IPS-20b (cell line): ENCODE data around the gene KLRD1.
"Not testable (repeated sequence)": the region's sequence is repeated elsewhere in the genome, so short reads cannot be mapped to it uniquely, and the experiment has no call there.

Experiments
- H3K27ac ChIP-seq: one replicate; pipeline ENCODE4 v1.5.1; 2013; ENCODE audit warnings: low read length
- H3K27me3 ChIP-seq: 2 replicates; pipeline ENCODE4 v1.6.1; 2013; ENCODE audit warnings: mild to moderate bottlenecking, low read length, inconsistent platforms; ENCODE audit not compliant: insufficient read depth
- H3K36me3 ChIP-seq: 2 replicates; pipeline ENCODE4 v1.6.1; 2013; ENCODE audit warnings: low read depth, mild to moderate bottlenecking, inconsistent platforms, low read length, moderate library complexity; ENCODE audit not compliant: insufficient read depth
- H3K4me1 ChIP-seq: 2 replicates; pipeline ENCODE4 v1.6.1; 2013; ENCODE audit warnings: mild to moderate bottlenecking, control low read depth, inconsistent platforms, low read length, moderate library complexity; ENCODE audit not compliant: insufficient read depth
- H3K4me3 ChIP-seq: 2 replicates; pipeline ENCODE4 v1.5.1; 2013; ENCODE audit warnings: mild to moderate bottlenecking, low read length, inconsistent platforms
- H3K9ac ChIP-seq: 2 replicates; pipeline ENCODE4 v1.6.1; 2013; ENCODE audit warnings: low read depth, mild to moderate bottlenecking, inconsistent platforms, low read length, moderate library complexity
- H3K9me3 ChIP-seq: 2 replicates; pipeline ENCODE4 v1.6.1; 2013; ENCODE audit warnings: mild to moderate bottlenecking, low read depth, low read length, inconsistent platforms; ENCODE audit not compliant: insufficient read depth

The KLRD1 gene

DNA sequence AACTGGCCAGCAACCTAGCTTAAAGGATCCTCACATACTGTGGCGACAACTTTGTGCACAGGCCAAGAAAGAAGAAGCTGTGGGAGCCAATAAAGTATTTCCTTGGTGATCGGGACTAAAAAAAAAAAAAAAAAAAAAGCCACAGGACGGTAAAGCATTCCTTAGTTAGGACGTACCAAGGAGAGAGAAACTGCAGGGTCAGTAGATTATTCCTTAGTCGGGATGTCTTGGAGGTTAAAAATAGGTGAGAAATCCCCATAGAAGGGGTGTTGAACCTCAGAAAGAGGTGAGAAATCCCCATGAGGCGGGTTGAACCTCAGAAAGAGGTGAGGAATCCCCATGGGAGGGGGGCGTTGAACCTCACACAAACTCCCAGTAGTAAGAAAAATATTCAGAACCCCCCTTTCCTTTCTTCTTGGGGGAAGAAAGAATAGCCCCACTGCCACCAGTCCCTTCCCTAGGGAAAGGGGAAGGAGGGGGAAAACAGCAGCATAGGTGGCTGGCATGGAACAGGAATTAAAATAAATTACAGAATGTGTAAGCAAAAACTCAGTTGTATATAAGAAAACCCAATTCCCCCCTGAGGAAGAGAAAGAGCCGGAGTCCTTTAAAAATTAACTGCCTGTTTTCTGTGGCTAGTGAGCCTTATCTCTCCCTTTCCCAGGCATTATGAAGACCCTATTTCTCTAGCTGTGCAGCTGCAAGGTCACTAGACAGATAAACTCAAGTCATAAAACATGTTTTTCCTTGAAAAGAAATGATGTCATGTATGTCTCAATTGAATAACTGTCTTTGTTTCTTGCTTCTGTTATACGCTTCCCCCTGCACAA, 55.4 kb downstream of the KLRD1 start:
- H3K4me3 ChIP-seq, result no peak overlapping the region
- H3K9ac ChIP-seq, result peak overlapping the region; percentile 38; the same call in 1 of the 2 replicates
- H3K9me3 ChIP-seq, result peaks cover 2% of the 10 kb centered on the region; the same call in 1 of the 2 replicates
- no peaks in the 10 kb centered on the region for H3K27me3 ChIP-seq
- H3K27ac ChIP-seq, result no peak overlapping the region
- peaks cover 44% of the 10 kb centered on the region for H3K4me1 ChIP-seq
- no peaks in the 10 kb centered on the region for H3K36me3 ChIP-seq

DNA sequence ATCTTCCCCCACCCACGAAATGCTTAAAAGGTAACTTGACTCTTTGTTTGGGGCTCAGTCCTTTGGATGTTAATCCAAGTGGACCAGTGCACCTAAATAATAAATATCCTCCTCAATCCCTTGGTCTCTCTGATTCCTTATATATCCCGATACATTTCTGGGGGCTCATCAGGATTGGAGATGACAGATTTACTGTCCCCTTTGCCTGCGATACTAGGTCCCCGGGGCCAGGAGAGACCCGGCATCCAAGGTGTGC, 55.9 kb downstream of the KLRD1 start:
- peaks cover 44% of the 10 kb centered on the region for H3K4me1 ChIP-seq
- peaks cover 6% of the 10 kb centered on the region; the same call in 1 of the 2 replicates for H3K9me3 ChIP-seq
- H3K27ac ChIP-seq, result no peak overlapping the region
- H3K36me3 ChIP-seq, result no peaks in the 10 kb centered on the region
- H3K9ac ChIP-seq, result peak overlapping the region; percentile 38; the same call in 1 of the 2 replicates
- H3K4me3 ChIP-seq, result no peak overlapping the region; the same call in 1 of the 2 replicates
- no peaks in the 10 kb centered on the region for H3K27me3 ChIP-seq

DNA sequence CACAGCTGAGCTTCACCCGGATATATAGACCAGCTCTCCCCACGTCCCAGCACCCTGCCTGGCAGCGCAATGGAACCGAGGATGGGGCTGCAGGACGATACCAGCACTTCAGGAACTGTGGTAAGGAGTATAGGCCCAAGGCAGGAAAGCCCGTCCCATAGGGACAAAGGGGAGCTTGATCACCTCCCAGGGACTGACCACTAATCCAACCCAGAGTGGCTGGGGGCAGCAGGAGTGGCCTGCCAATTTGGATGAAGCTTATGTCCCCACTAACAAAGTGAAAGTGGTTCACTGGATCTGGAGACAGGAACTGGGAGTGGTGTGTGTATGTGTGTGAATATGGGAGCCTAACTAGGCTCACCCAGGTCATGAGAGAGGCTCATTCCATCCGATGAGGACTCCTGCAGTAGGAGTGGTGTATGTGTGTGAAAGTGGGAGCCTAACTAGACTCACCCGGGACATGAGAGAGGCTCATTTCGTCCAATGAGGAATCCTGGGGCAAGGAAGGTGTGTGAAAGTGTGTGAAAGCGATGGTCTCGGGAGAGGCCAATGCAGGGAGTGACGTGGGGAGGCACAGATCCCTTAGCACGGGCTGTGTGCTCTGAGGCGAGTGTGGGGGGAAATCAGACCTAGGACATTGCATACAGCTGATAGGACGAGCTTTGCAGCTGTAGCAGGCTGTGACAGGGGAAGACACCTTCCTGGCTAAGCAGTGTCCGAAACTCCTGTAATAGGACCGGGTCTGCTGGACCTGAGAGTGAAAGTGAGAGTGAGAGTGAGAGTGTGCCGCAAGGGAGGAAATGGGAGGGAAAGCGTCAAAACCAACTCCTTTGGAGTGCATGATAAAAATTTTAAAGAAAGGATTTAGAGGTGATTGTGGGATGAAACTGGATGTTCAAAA, 56.5 kb downstream of the KLRD1 start:
- Histone ChIP-seq H3K27ac (no peak overlapping the region), H3K9me3 (peaks cover 6% of the 10 kb centered on the region; the same call in 1 of the 2 replicates), H3K27me3 (no peaks in the 10 kb centered on the region), H3K4me3 (peak overlapping the region; percentile 67), H3K9ac (peak overlapping the region; percentile 38; the same call in 1 of the 2 replicates), H3K36me3 (no peaks in the 10 kb centered on the region), H3K4me1 (peaks cover 44% of the 10 kb centered on the region)

DNA sequence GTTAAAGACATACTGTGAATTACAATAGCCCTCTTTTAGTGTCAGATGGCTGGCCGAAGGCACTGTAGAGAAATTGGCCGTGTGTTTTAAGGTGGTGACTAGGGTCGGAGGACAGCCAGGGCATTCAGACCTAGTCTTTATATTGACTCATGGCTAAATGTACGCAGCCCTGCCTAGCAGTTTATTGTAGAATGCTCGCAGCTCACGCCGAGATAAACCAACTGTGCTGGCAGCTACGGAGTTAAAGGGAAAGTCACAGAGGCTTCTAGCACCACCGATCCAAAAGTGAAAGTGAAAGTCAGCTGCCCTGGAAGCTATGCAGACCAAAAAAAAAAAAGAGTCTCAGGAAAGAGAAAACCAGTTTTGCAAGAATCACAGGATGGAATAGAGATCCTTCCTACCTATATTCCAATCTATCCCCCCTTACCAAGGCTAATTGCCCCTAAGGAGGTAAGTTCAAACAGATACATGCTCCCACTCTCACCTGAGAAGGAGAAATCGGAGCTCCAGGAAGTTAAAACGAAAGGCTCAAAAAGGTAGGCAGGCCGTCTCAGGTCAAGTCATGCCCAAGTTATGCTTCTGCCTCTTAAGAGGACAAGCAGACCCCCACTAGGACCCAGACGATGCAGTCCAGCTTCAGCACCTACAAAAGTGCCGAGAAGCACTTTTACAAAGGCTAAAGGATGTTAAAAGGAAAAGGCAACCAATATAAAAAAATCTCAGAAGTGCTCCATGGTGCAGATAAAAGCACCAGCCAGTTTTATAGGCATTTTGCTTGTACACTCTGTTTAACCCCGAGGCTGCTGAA, 57.3 kb downstream of the KLRD1 start:
- Histone ChIP-seq H3K9ac (peak overlapping the region; percentile 38; the same call in 1 of the 2 replicates), H3K4me3 (peak overlapping the region; percentile 67), H3K9me3 (peaks cover 6% of the 10 kb centered on the region; the same call in 1 of the 2 replicates), H3K27ac (no peak overlapping the region), H3K36me3 (no peaks in the 10 kb centered on the region), H3K4me1 (peaks cover 44% of the 10 kb centered on the region), H3K27me3 (no peaks in the 10 kb centered on the region)

DNA sequence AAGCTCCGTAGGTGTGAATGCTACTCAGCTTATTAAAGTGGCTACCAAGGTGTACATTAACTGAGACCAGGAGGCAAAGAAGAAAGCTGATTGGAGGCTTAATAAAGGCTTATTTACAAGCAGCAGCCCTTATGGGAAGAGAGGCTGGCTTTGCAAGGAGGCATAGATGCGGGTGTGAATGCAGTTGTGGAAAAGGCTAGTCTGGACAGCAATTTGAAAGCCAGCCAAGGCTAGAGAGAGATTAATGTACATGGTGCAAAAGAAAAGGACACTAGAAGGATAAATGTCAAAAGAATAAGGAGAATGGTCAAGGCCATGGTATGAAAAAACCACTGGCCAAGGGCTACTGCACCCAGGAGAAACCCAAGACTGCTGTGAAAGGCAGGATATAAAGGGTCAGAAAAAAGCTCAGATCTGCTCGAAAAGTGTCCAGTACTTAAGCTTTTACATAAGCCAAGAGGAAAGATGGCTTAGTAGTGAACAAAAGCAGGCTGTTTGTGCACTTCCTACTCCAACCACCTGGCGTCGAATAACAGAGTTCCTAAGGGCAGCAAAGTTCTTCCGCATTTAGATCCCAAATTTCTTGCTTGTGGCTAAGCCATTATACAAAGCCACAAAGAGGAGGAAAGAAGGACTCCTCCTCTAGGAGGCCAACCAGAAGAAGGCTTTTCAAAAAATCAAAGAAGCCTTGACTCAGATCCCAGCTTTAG, 58.2 kb downstream of the KLRD1 start:
- Histone ChIP-seq H3K27ac (no peak overlapping the region), H3K36me3 (no peaks in the 10 kb centered on the region), H3K27me3 (no peaks in the 10 kb centered on the region), H3K9me3 (peaks cover 6% of the 10 kb centered on the region; the same call in 1 of the 2 replicates), H3K4me3 (peak overlapping the region; percentile 67; the same call in 1 of the 2 replicates), H3K9ac (no peak overlapping the region; the same call in 1 of the 2 replicates), H3K4me1 (peaks cover 41% of the 10 kb centered on the region)

DNA sequence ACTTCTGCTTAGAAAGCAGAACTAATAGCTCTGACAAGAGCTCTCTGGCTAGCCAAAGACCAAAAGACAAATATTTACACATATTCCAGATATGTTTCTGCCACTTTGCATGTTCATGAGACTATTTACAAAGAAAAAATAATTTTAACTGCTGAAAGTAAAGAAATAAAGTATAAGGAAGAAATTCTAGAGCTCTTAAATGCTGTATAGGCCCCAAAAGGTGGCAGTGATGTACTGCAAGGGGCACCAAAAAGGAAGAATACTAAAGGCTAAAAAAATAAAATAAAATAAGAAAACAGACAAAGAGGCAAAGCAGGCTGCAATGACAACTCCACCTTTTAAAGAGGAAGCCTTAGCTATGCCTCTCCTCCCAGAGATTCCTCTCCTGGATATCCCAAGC, 59.2 kb downstream of the KLRD1 start:
- H3K27ac ChIP-seq, result no peak overlapping the region
- H3K9ac ChIP-seq, result no peak overlapping the region
- peaks cover 6% of the 10 kb centered on the region; the same call in 1 of the 2 replicates for H3K9me3 ChIP-seq
- H3K4me1 ChIP-seq, result peaks cover 32% of the 10 kb centered on the region
- no peak overlapping the region for H3K4me3 ChIP-seq
- H3K27me3 ChIP-seq, result no peaks in the 10 kb centered on the region
- no peaks in the 10 kb centered on the region for H3K36me3 ChIP-seq

DNA sequence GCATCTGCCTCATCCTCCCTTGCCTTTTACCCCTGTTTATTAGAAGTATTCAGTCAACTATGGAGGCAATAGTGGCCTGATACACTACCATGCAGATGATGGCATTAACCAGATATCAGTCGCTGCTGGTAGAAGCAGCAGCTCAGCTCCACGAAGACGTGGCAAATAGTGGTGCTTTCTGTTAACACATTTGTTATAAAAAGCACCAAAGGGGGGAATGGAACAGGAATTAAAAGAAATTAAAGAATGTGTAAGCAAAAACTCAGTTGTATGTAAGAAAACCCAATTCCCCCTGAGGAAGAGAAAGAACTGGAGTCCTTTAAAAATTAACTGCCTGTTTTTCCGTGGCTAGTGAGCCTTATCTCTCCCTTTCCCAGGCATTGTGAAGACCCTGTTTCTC, 60.0 kb downstream of the KLRD1 start:
- H3K27ac ChIP-seq, H3K27me3 ChIP-seq, H3K4me3 ChIP-seq, H3K9me3 ChIP-seq, H3K36me3 ChIP-seq, H3K9ac ChIP-seq: not testable (repeated sequence)
- peaks cover 25% of the 10 kb centered on the region for H3K4me1 ChIP-seq

DNA sequence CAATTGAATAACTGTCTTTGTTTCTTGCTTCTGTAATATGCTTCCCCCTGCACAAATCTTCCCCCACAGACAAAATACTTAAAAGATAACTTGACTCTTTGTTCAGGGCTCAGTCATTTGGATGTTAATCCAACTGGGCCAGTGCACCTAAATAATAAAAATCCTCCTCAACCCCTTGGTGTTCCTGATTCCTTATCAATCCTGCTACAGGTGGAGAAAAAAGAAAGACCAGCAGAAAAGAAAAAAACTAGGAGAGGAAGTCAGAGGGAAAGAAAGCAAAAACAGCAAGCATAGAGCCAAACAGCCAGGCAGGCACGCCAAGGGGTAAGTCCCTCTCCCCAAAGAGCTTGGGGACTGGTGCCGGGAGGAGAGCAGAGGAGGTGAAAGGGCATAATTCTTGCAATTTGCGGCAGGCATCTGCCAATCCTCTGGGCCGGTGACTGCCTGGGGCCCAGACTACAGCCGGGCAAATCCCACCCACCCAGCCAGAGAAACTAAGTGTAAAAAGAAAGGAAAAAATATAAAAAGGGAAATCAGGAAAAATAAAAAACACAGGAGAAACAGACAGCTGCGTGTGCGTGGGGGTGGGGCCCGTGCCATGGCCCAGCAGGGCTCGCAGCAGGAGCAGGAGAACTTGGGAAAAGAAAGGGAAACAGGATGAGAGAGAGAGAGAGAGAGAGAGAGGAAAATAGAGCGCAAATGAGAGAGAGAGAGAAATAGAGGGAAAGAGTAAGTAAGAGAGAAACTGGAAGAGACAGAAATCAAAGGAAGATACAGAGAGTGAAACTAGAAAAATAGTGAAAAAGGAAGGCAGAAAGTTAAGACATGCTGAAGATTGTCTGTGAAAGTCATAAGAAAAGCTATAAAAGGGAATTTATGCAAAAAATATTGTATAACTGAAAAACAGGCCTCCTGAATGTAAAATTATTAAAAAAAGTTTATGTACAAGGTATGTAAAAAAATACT, 60.8 kb downstream of the KLRD1 start:
- H3K4me3 ChIP-seq, result no peak overlapping the region
- peaks cover 18% of the 10 kb centered on the region for H3K4me1 ChIP-seq
- peaks cover 6% of the 10 kb centered on the region; the same call in 1 of the 2 replicates for H3K9me3 ChIP-seq
- no peaks in the 10 kb centered on the region for H3K36me3 ChIP-seq
- H3K27ac ChIP-seq, result no peak overlapping the region
- no peak overlapping the region for H3K9ac ChIP-seq
- H3K27me3 ChIP-seq, result no peaks in the 10 kb centered on the region

DNA sequence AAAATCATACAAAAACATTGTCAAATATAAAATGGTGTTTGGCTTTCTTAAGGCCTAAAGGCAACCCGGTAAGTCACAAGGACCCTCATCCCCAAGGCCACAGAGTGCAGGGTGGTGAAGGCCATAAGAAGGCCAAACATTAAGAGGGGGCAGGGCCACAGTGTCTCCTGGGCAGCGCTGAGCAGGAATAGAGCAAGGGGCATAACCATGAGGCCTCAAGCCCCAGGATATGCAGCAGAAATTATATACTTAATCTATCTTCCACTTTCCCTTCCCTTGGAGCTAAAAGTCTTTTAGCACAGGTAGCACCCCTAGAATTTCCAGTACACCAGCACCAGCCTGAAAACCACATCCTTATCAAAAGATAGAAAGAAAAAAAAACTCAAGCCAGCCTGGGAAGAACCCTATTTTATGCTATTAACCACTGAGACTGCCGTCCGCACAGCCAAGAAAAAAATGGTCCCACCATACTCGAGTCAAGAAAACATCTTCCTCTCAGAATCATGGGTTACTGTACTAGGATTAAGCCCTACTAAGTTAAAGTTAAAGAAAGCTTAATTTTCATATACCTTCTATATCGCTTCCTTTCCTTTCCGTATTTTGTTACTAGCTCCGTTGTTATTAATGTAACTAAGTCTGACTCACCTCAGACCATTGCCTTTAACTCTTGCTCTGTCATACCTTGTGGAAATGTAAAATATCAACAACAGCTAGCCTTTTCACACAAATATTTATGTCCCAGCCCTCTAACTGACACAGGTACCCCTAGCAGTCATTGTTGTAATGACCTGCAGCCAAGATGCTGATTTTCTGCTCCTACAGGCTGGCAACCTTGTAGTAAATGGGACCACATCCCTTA, 62.1 kb downstream of the KLRD1 start:
- Histone ChIP-seq H3K9ac (no peak overlapping the region), H3K27ac (no peak overlapping the region), H3K4me3 (no peak overlapping the region), H3K27me3 (no peaks in the 10 kb centered on the region), H3K9me3 (peaks cover 6% of the 10 kb centered on the region; the same call in 1 of the 2 replicates), H3K36me3 (no peaks in the 10 kb centered on the region), H3K4me1 (peaks cover 9% of the 10 kb centered on the region)
